ENCODE results near the gene ALKAL2.

ALKAL2 gene

GRCh38 chr2:295090-295489, 7.2 kb upstream of the ALKAL2 start:
- no peak overlapping the region for H3K27ac ChIP-seq
- DNase-seq (ENCODE audit: low read depth, low spot score), result no peak

GRCh38 chr2:290090-290722, 2.3 kb upstream of the ALKAL2 start:
- H3K27ac ChIP-seq, result no peak overlapping the region
- DNase-seq (ENCODE audit: low read depth, low spot score), result peak; percentile 16

DNA sequence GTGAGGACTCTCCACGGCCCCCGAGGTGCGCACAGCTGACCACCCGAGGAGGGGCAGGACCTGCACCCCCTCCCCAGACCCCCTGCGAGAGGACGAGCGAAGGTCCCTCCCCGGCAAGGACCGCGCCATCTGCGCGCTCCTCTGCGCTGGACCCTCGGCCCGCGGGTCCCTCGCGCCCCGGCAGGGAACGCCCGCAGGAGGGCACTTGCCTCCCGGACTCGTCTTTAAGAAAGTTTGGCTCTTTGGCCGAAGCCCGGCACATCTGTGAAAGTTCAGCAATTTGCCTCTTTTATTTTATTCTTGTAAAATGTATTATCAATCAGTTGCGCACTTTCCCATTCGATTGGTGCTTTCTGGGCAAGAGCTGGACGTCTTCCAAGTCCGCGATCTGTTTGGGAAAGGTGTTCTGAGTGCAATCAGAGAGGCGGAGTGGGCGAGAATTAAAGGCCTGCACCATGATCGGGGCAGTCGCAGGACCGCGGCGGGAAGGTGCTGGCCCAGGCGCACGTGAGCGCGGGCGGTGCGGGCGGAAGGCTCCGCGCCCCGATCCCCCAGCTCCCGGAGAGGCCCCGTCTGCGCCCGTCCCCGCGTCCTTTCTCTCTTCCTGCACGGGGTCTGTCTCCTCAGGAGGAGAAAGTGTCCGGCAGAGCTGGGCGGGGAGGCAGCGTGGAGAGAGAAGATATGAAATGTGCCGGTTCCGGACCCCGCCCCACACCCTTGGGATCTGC, 1.6 kb upstream of the ALKAL2 start:
- no peak for DNase-seq (ENCODE audit: low read depth, low spot score)
- no peak overlapping the region for H3K27ac ChIP-seq

DNA sequence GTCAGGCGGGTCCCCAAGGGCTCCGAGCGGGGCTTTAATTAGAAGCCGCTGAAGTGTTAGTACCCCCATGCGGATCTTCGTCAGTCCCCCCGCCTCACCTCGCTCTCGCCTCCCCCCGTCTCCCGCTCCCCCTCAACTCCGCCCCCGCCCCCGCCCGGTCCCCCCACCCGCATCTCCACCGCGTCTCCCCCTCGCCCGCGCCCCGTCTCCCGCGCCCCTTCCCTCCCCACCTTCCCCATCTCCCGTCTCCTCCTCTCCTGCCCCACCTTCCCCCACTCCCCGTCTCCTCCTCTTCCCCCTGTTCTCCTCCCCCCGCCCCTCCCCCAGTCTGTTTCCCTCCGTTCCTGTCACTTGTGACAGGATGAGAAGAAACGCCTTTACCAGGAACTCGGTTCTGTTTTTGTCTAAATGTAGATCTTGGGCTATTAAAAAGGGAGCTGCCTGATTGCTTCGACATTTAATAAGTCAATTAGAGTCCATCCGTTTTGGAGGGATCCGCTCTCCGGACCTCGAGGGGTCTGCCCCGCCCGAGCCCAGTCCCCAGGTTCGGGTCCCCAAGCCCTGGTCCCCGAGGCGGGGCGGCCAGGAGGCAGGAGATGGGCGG, 969 bp upstream of the ALKAL2 start:
- DNase-seq (ENCODE audit: low read depth, low spot score), result no peak

GRCh38 chr2:287471-287885, 413 bp downstream of the ALKAL2 start:
- no peak for DNase-seq (ENCODE audit: low read depth, low spot score)
- H3K27ac ChIP-seq, result no peak overlapping the region

More for the DNA sequence above, 969 bp upstream of the ALKAL2 start:
- no peak overlapping the region for H3K27ac ChIP-seq

DNA sequence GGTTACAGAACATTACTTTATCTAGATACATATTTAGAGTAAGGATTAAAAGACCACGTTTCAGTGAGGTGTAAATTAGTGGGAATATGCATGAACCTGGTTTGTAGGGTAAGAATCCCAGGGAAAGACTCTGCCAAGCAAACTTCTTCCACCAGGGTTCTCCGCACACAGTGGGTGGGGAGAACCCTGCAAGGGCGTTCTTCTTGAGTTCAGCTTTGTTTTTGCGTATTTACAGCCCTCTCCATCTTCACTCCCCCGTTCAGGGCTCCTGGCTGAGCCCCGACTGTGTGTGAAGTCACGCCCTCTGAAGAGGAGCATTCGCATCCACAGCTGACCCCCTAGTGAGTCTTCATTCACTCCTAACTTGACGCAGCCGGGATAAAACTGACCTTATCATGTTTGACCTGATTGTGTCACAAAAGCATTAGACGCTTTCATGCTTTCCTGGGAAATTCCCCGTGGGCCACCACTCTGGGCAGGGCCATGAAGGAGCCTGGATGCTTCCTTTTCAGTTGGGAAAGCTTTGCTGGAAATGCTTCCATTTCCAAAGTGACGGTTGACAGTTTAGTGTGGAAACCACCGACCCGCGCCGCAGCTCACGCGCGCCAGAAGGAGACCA, 1.0 kb downstream of the ALKAL2 start:
- no peak for DNase-seq (ENCODE audit: low read depth, low spot score)
- H3K27ac ChIP-seq, result no peak overlapping the region

GRCh38 chr2:286035-286434, 1.9 kb downstream of the ALKAL2 start:
- H3K27ac ChIP-seq, result no peak overlapping the region
- DNase-seq (ENCODE audit: low read depth, low spot score), result no peak

GRCh38 chr2:285531-285930, 2.4 kb downstream of the ALKAL2 start:
- DNase-seq (ENCODE audit: low read depth, low spot score), result no peak

DNA sequence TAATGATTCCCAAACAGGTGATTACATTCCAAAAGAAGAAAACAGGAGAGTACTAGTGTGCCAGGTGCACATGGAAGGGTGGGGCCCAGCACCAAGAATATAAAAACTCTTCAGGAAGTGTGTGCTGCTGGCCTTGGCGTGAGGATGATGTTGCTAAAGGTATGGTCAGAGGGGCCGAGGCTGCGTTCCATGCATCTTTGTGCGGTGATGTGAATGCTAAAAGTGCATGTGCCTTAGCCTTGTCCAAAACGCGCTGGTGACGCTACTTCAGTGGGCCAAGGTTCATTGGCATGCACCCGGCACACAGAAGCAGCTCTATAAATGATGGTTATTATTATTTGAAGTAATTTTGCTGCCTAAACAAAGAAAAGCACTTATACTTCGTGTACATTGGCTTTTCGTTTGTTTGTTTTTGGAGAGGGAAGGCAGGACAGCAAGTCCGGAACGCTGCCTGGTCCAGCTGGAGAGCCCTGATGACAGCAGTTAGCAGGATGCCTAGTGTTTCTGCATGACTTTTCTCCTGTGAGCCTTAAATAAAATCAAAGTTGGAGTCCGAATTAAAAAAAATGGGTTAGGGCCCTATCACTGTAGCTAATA, 2.9 kb downstream of the ALKAL2 start:
- no peak overlapping the region for H3K27ac ChIP-seq
- DNase-seq (ENCODE audit: low read depth, low spot score), result no peak

More at GRCh38 chr2:285531-285930, 2.4 kb downstream of the ALKAL2 start:
- no peak overlapping the region for H3K27ac ChIP-seq

- DNase-seq (ENCODE audit: low read depth, low spot score), result no peak
- H3K27ac ChIP-seq, result no peak overlapping the region
These were observed 3.7 kb downstream of the ALKAL2 start for GRCh38 chr2:283996-284794.

GRCh38 chr2:282371-283263, 5.3 kb downstream of the ALKAL2 start:
- DNase-seq (ENCODE audit: low read depth, low spot score), result no peak
- no peak overlapping the region for H3K27ac ChIP-seq

GRCh38 chr2:281381-281780, 6.5 kb downstream of the ALKAL2 start:
- H3K27ac ChIP-seq, result no peak overlapping the region
- DNase-seq (ENCODE audit: low read depth, low spot score), result no peak

DNA sequence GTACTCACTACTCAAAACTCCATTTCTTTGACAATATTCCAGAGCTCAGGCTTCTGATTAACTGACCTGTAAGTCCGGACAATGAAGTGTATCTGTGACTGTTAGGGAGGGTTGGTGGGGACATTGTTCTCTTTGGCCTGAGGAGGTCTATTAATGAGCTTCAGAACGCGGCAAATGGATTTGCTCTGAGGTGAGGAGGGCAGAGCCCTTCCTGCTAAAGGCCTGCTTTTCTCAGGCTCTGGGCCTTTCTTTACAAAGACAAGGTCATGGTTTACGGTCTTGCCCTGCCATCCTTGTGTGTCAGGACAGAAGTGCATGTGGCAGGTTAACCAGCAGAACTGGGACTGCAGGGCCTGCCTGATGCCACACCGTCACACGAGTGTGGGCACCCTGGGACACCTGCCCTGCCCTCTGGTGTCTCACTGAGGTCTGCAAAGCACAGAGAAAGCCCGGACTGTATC, 7.2 kb downstream of the ALKAL2 start:
- no peak for DNase-seq (ENCODE audit: low read depth, low spot score)

GRCh38 chr2:279956-280649, 7.8 kb downstream of the ALKAL2 start:
- no peak for DNase-seq (ENCODE audit: low read depth, low spot score)
- H3K27ac ChIP-seq, result no peak overlapping the region

More for the DNA sequence above, 7.2 kb downstream of the ALKAL2 start:
- H3K27ac ChIP-seq, result no peak overlapping the region

DNA sequence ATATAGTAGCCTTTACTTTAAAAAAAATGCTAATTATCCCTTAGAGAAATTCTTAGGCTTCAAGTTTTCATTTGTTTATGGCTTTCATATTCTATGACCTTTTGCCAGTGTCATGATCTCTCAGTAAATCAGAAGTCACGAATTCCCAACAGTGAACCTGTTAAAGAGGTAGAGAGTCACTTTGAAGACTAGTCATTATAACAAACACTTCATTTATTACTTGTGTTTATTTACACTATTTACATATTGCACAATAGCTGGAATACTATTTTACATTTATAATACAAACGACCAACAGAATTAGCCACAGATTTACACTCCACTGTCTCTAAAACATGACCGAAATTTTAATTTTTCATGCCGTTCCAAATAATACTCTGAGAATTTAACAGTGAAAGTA, 8.5 kb downstream of the ALKAL2 start:
- DNase-seq (ENCODE audit: low read depth, low spot score), result no peak
- no peak overlapping the region for H3K27ac ChIP-seq

DNA sequence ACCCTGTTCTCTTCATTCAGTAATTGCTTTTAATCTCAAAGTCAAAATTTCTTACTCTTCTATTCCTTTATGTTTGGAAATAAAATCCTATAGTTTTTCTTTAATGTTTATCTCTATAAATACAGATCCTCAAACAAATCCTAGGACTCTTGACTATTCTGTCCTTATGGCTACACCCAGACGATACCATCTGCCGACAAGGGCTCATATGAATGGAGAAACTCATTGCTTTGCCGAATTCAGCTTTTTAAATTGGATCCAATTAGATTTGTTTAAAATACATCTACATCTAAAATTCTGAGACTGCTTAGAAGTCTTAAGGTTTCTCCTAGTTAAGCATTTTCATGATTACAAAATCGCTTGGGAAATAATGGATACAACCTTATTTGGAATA, 9.0 kb downstream of the ALKAL2 start:
- H3K27ac ChIP-seq, result no peak overlapping the region
- DNase-seq (ENCODE audit: low read depth, low spot score), result no peak

DNA sequence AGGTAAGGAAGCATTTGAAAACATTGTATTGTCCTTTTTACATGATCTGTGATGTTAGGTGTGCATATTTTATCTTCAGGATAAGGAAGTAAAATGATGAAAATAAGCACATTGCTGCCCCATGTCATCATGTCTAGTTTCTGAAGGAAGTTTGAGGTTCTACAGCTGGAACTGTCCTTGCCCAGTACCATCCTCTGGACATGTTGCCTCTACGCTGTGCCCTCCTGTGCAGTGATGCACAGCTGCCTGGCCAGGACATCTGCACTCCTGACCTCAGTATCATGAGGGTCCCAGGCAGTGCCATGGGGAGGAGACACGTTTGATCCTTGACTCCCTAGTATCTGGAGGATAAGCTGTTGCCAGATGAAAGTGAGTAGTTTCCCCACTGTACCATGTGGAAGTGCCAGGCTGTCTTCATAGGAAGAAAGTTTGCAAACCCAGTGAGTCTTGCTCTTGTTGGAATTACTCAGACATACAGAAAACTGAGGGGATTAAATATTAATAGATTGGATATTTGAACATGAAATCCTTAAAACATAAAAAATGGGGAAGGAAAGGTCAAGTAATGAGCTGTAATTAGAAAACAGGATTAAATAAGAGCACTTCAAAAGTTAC, 9.5 kb downstream of the ALKAL2 start:
- H3K27ac ChIP-seq, result no peak overlapping the region
- DNase-seq (ENCODE audit: low read depth, low spot score), result no peak

DNA sequence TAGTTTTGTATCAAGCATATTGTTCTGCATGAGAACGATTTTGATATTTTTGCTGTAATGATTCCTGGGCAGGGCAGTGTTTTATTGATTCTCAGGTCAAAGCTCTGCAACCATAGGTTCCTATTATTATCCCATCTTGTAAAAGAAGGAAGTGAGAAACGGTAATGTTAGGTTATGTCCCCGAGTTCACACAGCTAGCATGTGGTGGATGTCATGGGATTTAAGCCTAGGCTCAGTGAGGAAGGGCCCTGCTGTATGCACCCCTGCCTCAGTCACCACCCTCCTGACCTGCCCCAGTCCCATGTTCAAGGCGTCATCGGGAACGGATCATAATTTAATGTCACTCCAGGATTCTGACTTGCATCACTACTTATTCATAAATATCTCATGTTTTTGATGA, 12.4 kb downstream of the ALKAL2 start:
- DNase-seq (ENCODE audit: low read depth, low spot score), result no peak
- H3K27ac ChIP-seq, result no peak overlapping the region
